Measurements from ENCODE around the gene DNAJC18. TPM values are rescaled to one million over a fixed set of nuclear protein-coding genes. Genes with fewer than 3 reads are reported as not detected.

DNAJC18 gene
- total and polyA plus RNA-seq, 2 donors (not counting 1 experiment from before 2014, with no cell fraction given) = 2.0 to 13.6 TPM

GRCh38 chr5:139414581-139415130 lies 24.7 kb downstream of the DNAJC18 start:
- Histone ChIP-seq H3K4me1 (ENCODE audit: control insufficient read depth in 2 of 2, insufficient read depth in 2 of 2, low read length in 2 of 2) (no peaks in the 10 kb centered on the region), H3K4me3 (ENCODE audit: control extremely low read depth in 1 of 5, extremely low read depth in 1 of 5, insufficient read depth in 1 of 5, low read depth in 2 of 5, low read length in 4 of 5) (no peak overlapping the region), H3K4me2 (replicated peaks; ENCODE audit: low read depth, low read length, poor library complexity, severe bottlenecking) (no peak overlapping the region), H3K27ac (ENCODE audit: low read length in 2 of 2) (no peak overlapping the region), H3K36me3 (replicated peaks in 1 of 2; ENCODE audit: control extremely low read depth in 1 of 2, control insufficient read depth in 1 of 2, extremely low read depth in 1 of 2, insufficient read depth in 2 of 2, low read length in 1 of 2) (peaks cover 0 to 12% of the 10 kb centered on the region in 2 experiments), H3K9ac (ENCODE audit: low read length) (no peak overlapping the region), H3K9me3 (ENCODE audit: control extremely low read depth in 1 of 3, control insufficient read depth in 2 of 3, insufficient read depth in 1 of 3, low read length in 2 of 3) (no peaks in the 10 kb centered on the region), H3K79me2 (ENCODE audit: control insufficient read depth, insufficient read depth, low read length) (no peaks in the 10 kb centered on the region), H4K20me1 (ENCODE audit: control insufficient read depth, insufficient read depth, low read length, poor library complexity, severe bottlenecking) (no peaks in the 10 kb centered on the region), H3K27me3 (replicated peaks in 1 of 4; ENCODE audit: control extremely low read depth in 1 of 4, control insufficient read depth in 3 of 4, insufficient read depth in 4 of 4, low read length in 3 of 4) (no peaks in the 10 kb centered on the region), H2AFZ (ENCODE audit: insufficient read depth, low read depth, low read length, poor library complexity, severe bottlenecking) (no peak overlapping the region)
- ATAC-seq (ENCODE audit: low read depth) (no peak), DNase-seq (no peak)
- WGBS (ENCODE audit: insufficient coverage) = 93% methylated on average over 8 of the region's 9 CpGs
- Mint-ChIP-seq H3K4me3 (no peak overlapping the region), H3K4me1 (no peaks in the 10 kb centered on the region), H3K27ac (no peak overlapping the region), H3K9me3 (ENCODE audit: insufficient read depth) (no peaks in the 10 kb centered on the region), H3K27me3 (no peaks in the 10 kb centered on the region)
- ChIA-PET POLR2A (no interaction called here), CTCF (interaction anchor here (1.9 kb wide), 1 partner anchor 8 kb away, joined by 8 read pairs; no protein-coding TSS in a partner anchor)
- intact Hi-C loops (cut with micrococcal nuclease) = no loop called here
- TF ChIP-seq EZH2 (IDR thresholded peaks at IDR 0.05; ENCODE audit: borderline replicate concordance, insufficient read depth, low read depth, low read length, poor library complexity, severe bottlenecking) = no peak
- TF ChIP-seq, protein P1, sequence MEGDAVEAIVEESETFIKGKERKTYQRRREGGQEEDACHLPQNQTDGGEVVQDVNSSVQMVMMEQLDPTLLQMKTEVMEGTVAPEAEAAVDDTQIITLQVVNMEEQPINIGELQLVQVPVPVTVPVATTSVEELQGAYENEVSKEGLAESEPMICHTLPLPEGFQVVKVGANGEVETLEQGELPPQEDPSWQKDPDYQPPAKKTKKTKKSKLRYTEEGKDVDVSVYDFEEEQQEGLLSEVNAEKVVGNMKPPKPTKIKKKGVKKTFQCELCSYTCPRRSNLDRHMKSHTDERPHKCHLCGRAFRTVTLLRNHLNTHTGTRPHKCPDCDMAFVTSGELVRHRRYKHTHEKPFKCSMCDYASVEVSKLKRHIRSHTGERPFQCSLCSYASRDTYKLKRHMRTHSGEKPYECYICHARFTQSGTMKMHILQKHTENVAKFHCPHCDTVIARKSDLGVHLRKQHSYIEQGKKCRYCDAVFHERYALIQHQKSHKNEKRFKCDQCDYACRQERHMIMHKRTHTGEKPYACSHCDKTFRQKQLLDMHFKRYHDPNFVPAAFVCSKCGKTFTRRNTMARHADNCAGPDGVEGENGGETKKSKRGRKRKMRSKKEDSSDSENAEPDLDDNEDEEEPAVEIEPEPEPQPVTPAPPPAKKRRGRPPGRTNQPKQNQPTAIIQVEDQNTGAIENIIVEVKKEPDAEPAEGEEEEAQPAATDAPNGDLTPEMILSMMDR (IDR thresholded peaks at IDR 0.05) = no peak

- H3K27me3 Mint-ChIP-seq = no peaks in the 10 kb centered on the region
- no peaks in the 10 kb centered on the region for H3K9me3 ChIP-seq (ENCODE audit: control extremely low read depth in 1 of 3, control insufficient read depth in 2 of 3, insufficient read depth in 1 of 3, low read length in 2 of 3)
- H3K9ac ChIP-seq (ENCODE audit: low read length) = no peak overlapping the region
- H3K27ac ChIP-seq (ENCODE audit: low read length in 2 of 2) = no peak overlapping the region
- no peaks in the 10 kb centered on the region for H3K27me3 ChIP-seq (replicated peaks in 1 of 4; ENCODE audit: control extremely low read depth in 1 of 4, control insufficient read depth in 3 of 4, insufficient read depth in 4 of 4, low read length in 3 of 4)
- no peak overlapping the region for H2AFZ ChIP-seq (ENCODE audit: insufficient read depth, low read depth, low read length, poor library complexity, severe bottlenecking)
- peaks cover 3% of the 10 kb centered on the region for H3K79me2 ChIP-seq (ENCODE audit: control insufficient read depth, insufficient read depth, low read length)
- POLR2A ChIA-PET = no interaction called here
- no peak overlapping the region for H3K4me3 Mint-ChIP-seq
- 82% methylated on average over 2 of the region's 6 CpGs for WGBS (ENCODE audit: insufficient coverage)
- H3K27ac Mint-ChIP-seq = no peak overlapping the region
- CTCF ChIA-PET = interaction anchor here (1.9 kb wide), 1 partner anchor 9 kb away, joined by 8 read pairs; no protein-coding TSS in a partner anchor
- H3K4me1 ChIP-seq (ENCODE audit: control insufficient read depth in 2 of 2, insufficient read depth in 2 of 2, low read length in 2 of 2) = no peaks in the 10 kb centered on the region
- no peak overlapping the region for H3K4me2 ChIP-seq (replicated peaks; ENCODE audit: low read depth, low read length, poor library complexity, severe bottlenecking)
- H3K36me3 ChIP-seq (replicated peaks in 1 of 2; ENCODE audit: control extremely low read depth in 1 of 2, control insufficient read depth in 1 of 2, extremely low read depth in 1 of 2, insufficient read depth in 2 of 2, low read length in 1 of 2) = peaks cover 0 to 7% of the 10 kb centered on the region in 2 experiments
- ATAC-seq (ENCODE audit: low read depth) (no peak), DNase-seq (no peak)
- no peak overlapping the region for H3K4me3 ChIP-seq (ENCODE audit: control extremely low read depth in 1 of 5, extremely low read depth in 1 of 5, insufficient read depth in 1 of 5, low read depth in 2 of 5, low read length in 4 of 5)
- no peaks in the 10 kb centered on the region for H3K9me3 Mint-ChIP-seq (ENCODE audit: insufficient read depth)
- TF ChIP-seq, protein P1 (IDR thresholded peaks at IDR 0.05) = no peak
- TF ChIP-seq EZH2 (IDR thresholded peaks at IDR 0.05; ENCODE audit: borderline replicate concordance, insufficient read depth, low read depth, low read length, poor library complexity, severe bottlenecking) = no peak
- peaks cover 2% of the 10 kb centered on the region for H3K4me1 Mint-ChIP-seq
- H4K20me1 ChIP-seq (ENCODE audit: control insufficient read depth, insufficient read depth, low read length, poor library complexity, severe bottlenecking) = no peaks in the 10 kb centered on the region
- intact Hi-C loops (cut with micrococcal nuclease) = no loop called here
Observed at GRCh38 chr5:139413963-139414362, 25.4 kb downstream of the DNAJC18 start.

Data from B cell (primary cell).